Panc1 (cell line): ENCODE data around the gene FBXL17. TPM values are rescaled to one million over a fixed set of nuclear protein-coding genes. Genes with fewer than 3 reads are reported as not detected.

ENCODE experiments used
- ATAC-seq: fragments of 200-7000 bp; cut with Tn5 transposase; 2 replicates; pipeline ENCODE4 v1.9.1; 2020; ENCODE audit warnings: mild to moderate bottlenecking, moderate library complexity
- BruUV-seq: library from RNA; stranded (reverse); fragments of 400-500 nt; replicated peaks from 2 replicates; lab custom pipeline; 2021; lab: Mats Ljungman, UMichigan
- CTCF ChIA-PET: fragments of 300-600 bp; sonication (Branson Sonifier 250); formaldehyde crosslinking; loops from one replicate; lab custom pipeline; 2022; ENCODE audit warnings: antibody characterized with exemption; lab: Charles Lee
- POLR2A ChIA-PET: fragments of 300-600 bp; sonication (Branson Sonifier 250); formaldehyde crosslinking; loops from one replicate; lab custom pipeline; 2022; ENCODE audit warnings: antibody characterized with exemption; lab: Charles Lee
- DNase-seq: peaks from one replicate; pipeline ENCODE4 v3.0.0-alpha.2; 2010; ENCODE audit warnings: low read depth, low spot score
- H3K27ac ChIP-seq: 2 replicates; pipeline ENCODE4 v1.5.1; 2011; ENCODE audit warnings: mild to moderate bottlenecking, low read length, inconsistent platforms
- H3K27me3 ChIP-seq: fragments of 200-500 bp; sonication (Bioruptor generic); 2 replicates; pipeline ENCODE4 v1.6.0; 2014; ENCODE audit warnings: low read length, inconsistent platforms; ENCODE audit not compliant: control insufficient read depth, insufficient read depth
- H3K36me3 ChIP-seq: fragments of 200-500 bp; sonication (Bioruptor generic); 2 replicates; pipeline ENCODE4 v1.5.1; 2014; ENCODE audit warnings: inconsistent platforms, mild to moderate bottlenecking, low read length, moderate library complexity; ENCODE audit not compliant: control insufficient read depth, insufficient read depth
- H3K4me1 ChIP-seq: 2 replicates; pipeline ENCODE4 v1.5.1; 2011; ENCODE audit warnings: inconsistent platforms, mild to moderate bottlenecking, low read length, moderate library complexity; ENCODE audit not compliant: control insufficient read depth, insufficient read depth
- H3K4me3 ChIP-seq, 2 experiments: 2 replicates each; pipeline ENCODE4 v1.5.1; 2011 to 2012; ENCODE audit warnings: low read depth in 2 of 2, low read length in 2 of 2, mild to moderate bottlenecking in 2 of 2, inconsistent platforms in 1 of 2, moderate library complexity in 1 of 2
- H3K9me3 ChIP-seq: fragments of 200-500 bp; sonication (Bioruptor generic); 2 replicates; pipeline ENCODE4 v1.5.1; 2014; ENCODE audit warnings: low read depth, mild to moderate bottlenecking, inconsistent platforms, low read length, moderate library complexity; ENCODE audit not compliant: control insufficient read depth, insufficient read depth
- CTCF ChIP-seq: fragments of 450-650 bp; IDR thresholded peaks from 2 replicates; pipeline ENCODE4 v1.5.1; 2017; ENCODE audit warnings: mild to moderate bottlenecking
- POLR2AphosphoS5 ChIP-seq: IDR thresholded peaks from 2 replicates; pipeline ENCODE4 v1.6.1; 2012; ENCODE audit warnings: mild to moderate bottlenecking, low read depth, low read length, moderate library complexity
- REST ChIP-seq, 2 experiments: IDR thresholded peaks; 2 replicates each; pipeline ENCODE4 v1.6.1; 2011 to 2012; ENCODE audit warnings: low read depth in 2 of 2, control low read depth in 1 of 2, low read length in 1 of 2, mild to moderate bottlenecking in 1 of 2, moderate library complexity in 1 of 2; ENCODE audit not compliant: insufficient read depth in 1 of 2
- SIN3A ChIP-seq: IDR thresholded peaks from 2 replicates; pipeline ENCODE4 v1.6.1; 2012; ENCODE audit warnings: low read depth, mild to moderate bottlenecking, low read length, moderate library complexity, borderline replicate concordance; ENCODE audit not compliant: insufficient read depth
- TCF7L2 ChIP-seq: IDR thresholded peaks from 2 replicates; pipeline ENCODE4 v1.6.1; 2011; ENCODE audit warnings: mild to moderate bottlenecking, low read depth, low read length, inconsistent platforms
- in situ Hi-C: cut with HindIII; loops from 2 replicates; pipeline ENCODE4 v1.10.0; 2016; ENCODE audit warnings: low sequenced_read_pairs, low pct_unique_long_range_greater_than_20kb
- intact Hi-C: fragments of 100-400 bp; cut with micrococcal nuclease; formaldehyde crosslinking; loops from one replicate; pipeline ENCODE4 v1.10.0; 2022; ENCODE audit not compliant: unreplicated experiment
- total RNA-seq: library from RNA; stranded (reverse); gene quantifications from one replicate; pipeline ENCODE4 v1.2.1, GENCODE V29; 2021; ENCODE audit not compliant: unreplicated experiment

Gene FBXL17
- total RNA-seq, 1 experiment from 2014 or later = 17.4 TPM

- POLR2A ChIA-PET = no interaction called here
Observed at GRCh38 chr5:108321341-108321740, 60.6 kb downstream of the FBXL17 start.

GRCh38 chr5:108320231-108320630 is 61.7 kb downstream of the FBXL17 start:
- intact Hi-C loops = no loop called here

More at GRCh38 chr5:108321341-108321740, 60.6 kb downstream of the FBXL17 start:
- H3K27ac ChIP-seq = no peak overlapping the region
- DNase-seq = no peak
- in situ Hi-C loops (no loop called here), intact Hi-C loops (no loop called here)
- TF ChIP-seq CTCF = no peak
- no peak for TF ChIP-seq REST (IDR thresholded peaks at IDR 0.05; ENCODE audit: insufficient read depth in 1 of 2, low read depth in 2 of 2, low read length in 1 of 2)
- no peak for TF ChIP-seq POLR2AphosphoS5
- no peak for TF ChIP-seq SIN3A
- TF ChIP-seq TCF7L2 = no peak
- no peak overlapping the region for H3K4me3 ChIP-seq
- H3K27me3 ChIP-seq = no peaks in the 10 kb centered on the region
- CTCF ChIA-PET = no interaction called here
- no peaks in the 10 kb centered on the region for H3K9me3 ChIP-seq
- ATAC-seq = no peak
- no peaks in the 10 kb centered on the region for H3K4me1 ChIP-seq
- BruUV-seq = no TSS peak
- no peaks in the 10 kb centered on the region for H3K36me3 ChIP-seq

More at GRCh38 chr5:108320231-108320630, 61.7 kb downstream of the FBXL17 start:
- Histone ChIP-seq H3K27ac (no peak overlapping the region), H3K9me3 (no peaks in the 10 kb centered on the region), H3K36me3 (no peaks in the 10 kb centered on the region), H3K4me1 (no peaks in the 10 kb centered on the region), H3K27me3 (no peaks in the 10 kb centered on the region), H3K4me3 (no peak overlapping the region)
- DNase-seq (no peak), ATAC-seq (no peak)
- ChIA-PET POLR2A (no interaction called here), CTCF (no interaction called here)
- BruUV-seq = no TSS peak
- TF ChIP-seq TCF7L2 = no peak
- TF ChIP-seq SIN3A = no peak
- TF ChIP-seq CTCF = no peak
- no peak for TF ChIP-seq POLR2AphosphoS5
- TF ChIP-seq REST (IDR thresholded peaks at IDR 0.05; ENCODE audit: insufficient read depth in 1 of 2, low read depth in 2 of 2, low read length in 1 of 2) = no peak
- in situ Hi-C loops = no loop called here
